CD4-positive, alpha-beta T cell treated with Interferon alpha-2 for 1 hour (primary cell): ENCODE measurements around the gene ZNF441.
"Not testable (repeated sequence)": the region's sequence is repeated elsewhere in the genome, so short reads cannot be mapped to it uniquely, and the experiment has no call there.

ENCODE experiments used
- DNase-seq, 2 donors: peaks; one replicate each; pipeline ENCODE4 v3.0.0-alpha.2; 2020 to 2022

Gene ZNF441

DNA sequence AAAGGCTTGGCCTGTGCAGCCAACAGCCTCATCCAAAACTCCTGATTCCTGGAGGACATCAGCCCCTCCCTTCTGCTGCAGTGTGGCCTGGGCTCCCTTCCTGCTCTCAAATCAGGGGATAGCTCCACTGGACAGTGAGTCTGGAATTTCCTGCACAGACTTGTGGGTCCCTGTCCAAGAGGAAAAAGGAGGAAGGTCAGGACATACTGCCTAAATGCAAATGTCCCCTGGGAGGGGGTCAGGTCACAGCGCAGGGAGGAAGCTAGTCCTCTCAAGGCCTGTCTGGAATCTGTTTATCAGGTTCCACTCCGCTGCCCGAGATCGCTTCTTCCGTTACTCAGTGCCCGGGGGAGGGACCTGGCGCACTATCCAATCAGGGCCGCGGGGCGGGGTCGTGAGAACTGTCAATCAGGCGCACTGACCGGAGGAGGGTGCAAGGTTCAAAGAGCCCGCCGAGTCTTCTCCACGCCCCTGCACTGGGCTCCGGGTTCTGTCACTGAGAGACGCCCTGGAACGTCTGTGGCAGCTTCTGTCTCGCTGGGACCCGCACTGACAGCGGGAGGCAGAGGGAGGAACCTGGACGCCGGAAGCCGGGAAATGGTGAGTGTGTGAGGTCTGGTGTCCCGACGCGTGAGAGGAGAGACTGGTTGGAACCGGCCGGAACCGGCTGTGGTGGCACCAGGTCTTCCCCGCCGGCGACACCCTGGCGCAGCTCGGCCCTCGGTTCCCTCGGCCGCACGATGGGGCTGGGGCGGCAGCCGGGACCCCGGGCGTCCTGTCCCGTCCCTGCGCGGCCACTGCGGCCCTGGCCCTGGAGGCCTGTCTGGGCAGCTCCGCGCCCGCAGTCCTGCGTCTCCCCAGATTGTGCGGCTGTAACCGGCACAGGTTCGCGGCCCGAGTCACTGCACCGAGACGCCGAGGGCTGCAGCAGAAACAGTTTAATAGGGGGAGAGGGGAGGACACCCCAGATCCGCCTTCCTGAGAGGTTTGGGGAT, at the start of gene ZNF441:
Gene ZNF441 (plus strand): TSS at position 404 of the 995 bp plus-strand sequence. CDS start 194 bp downstream, at position 598.
- DNase-seq = peak; percentile 91 to 93

DNA sequence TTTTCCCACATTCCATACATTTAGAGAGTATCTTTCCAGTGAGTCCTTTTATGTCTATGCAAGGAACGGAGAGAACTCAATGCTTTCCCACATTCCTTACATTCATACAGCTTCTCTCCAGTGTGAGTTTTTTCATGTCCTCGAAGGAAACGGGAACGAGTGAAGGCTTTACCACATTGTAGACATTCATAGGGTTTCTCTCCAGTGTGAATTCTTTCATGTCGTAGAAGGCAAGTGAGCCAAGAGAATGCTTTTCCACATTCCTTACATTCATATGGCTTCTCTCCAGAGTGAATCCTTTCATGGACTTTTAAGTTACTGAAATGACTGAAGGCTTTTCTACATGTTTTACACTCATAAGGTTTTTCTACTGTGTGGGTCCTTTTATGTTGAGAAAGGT, 45.1 kb upstream of the ZNF441 start:
- DNase-seq = no peak

GRCh38 chr19:11722414-11722813, 44.4 kb upstream of the ZNF441 start:
- DNase-seq = no peak

DNA sequence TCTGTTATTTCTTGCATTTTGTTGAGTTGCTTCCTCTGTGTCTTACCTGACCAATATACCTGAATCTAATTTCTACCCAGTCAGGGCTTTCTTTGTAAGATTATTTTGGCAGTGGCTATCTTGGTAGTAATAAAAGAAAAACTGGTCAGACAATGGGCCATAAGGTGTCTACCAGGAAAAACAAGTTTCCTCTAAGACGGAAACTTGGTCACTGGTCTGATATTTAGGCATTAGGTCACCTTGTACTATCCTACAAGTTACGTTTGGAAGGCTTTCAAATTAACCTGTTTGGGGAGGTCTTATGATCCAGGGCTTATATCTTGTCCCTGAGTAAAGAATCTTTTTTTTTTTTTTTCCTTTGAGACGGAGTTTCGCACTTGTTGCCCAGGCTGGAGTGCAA, 37.2 kb upstream of the ZNF441 start:
- no peak for DNase-seq

GRCh38 chr19:11735375-11735774, 31.4 kb upstream of the ZNF441 start:
- DNase-seq = no peak

- DNase-seq = peak in 1 of 2 donors; percentile 3
Measured at GRCh38 chr19:11736696-11737095, 30.1 kb upstream of the ZNF441 start.

DNA sequence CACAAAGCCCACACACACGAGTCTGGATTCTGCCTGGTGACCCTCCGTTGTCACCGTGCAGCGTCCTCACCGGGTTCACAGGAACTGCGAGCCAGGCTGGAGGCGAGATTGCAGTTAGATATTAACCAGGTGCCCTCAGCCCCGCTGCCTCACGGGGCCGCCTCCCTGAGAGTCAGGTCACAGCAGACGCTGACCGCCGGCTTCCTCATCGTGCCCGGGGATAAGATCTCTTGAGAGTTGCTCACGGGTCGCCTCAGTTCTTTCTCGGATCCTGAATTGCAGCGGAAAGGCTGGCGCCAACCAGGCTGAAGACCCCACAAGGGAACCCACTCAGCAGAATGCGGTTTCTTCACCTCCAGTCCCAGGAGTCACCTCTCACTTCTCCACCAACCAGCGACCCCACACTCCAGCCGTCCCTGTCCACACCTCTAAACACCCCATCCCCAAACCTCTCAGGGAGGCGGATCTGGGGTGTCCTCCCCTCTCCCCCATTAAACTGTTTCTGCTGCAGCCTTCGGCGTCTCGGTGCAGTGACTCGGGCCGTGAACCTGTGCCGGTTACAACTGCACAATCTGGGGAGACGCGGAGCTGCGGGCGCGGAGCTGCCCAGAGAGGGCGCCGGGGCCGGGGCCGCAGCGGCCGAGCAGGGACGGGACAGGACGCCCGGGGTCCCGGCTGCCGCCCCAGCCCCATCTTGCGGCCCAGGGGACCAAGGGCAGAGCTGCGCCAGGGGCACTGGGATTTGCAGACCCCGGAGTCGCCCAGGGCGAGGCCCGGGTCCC, 28.6 kb upstream of the ZNF441 start:
- peak; percentile 27 to 34 for DNase-seq

GRCh38 chr19:11738746-11739620, 27.8 kb upstream of the ZNF441 start, which contains the start of gene ZNF823:
TSS of gene ZNF823 (minus strand) at chr19:11738946. CDS start at chr19:11738819, 127 bp downstream.
- DNase-seq = peak; percentile 91 to 98

- DNase-seq = no peak
Measured at GRCh38 chr19:11745869-11746268, 20.9 kb upstream of the ZNF441 start.

- no peak for DNase-seq
Measured at GRCh38 chr19:11747277-11747676, 19.5 kb upstream of the ZNF441 start.

- DNase-seq = no peak
Measured at GRCh38 chr19:11749751-11750150, 17.0 kb upstream of the ZNF441 start.

DNA sequence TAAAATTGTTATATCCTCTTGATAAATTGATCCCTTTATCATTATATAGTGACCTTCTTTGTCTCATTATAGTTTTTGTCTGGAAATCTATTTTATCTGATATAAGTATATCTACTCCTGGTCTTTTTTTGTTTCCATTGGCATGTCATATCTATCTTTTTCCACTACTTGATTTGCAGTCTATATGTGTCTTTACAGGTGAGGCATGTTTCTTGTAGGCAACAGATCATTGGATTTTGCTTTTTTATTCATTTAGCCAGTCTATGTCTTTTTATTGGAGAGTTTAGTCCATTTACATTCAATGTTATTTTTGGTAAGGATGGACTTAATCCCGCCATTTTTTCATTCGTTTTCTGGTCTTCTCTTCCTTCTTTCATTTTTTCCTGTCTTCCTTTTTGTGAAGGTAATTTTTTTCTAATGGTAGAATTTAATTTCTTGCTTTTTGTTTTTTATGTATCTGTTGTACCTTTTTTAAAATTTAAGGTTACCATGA, 14.5 kb upstream of the ZNF441 start:
- no peak for DNase-seq

DNA sequence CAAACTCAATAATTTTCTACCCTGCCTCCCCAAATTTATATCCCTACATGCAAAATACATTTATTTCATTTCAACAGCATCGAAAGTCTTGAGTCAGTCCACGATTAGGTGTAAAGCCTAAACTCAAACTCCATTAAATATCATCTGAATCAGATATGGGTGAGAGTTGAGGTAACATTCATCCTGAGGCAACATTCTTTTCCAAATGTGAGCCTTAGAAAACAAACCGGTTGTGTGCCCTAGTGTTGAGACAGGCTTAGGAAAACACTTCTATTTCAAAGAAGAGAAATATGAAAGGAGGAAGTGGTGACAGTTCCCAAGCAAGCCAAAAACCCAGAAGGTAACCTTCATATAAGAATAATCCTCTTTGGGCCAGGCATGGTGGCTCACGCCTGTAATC, 12.1 kb upstream of the ZNF441 start:
- no peak for DNase-seq

GRCh38 chr19:11756965-11757364, 9.8 kb upstream of the ZNF441 start:
- DNase-seq = no peak

- no peak for DNase-seq
Measured at GRCh38 chr19:11759805-11760204, 7.0 kb upstream of the ZNF441 start.

DNA sequence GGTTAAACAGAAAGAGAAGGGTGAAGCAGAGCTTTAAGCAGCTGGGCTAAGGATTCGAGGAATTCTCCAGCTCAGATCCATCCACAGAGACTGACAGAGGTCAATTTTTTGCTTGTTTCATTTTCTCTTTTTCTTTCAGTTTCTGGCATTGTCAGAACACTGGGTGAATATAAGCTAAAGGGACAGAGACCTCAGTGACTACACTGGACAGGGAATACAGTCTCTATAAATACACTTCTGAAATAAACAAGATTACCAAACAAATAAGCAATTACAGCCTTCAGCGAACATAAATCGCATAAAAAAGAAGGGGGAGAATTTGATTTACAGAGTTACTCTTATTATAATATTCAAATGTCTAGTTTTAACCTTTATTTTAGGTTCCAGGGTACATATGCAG, 3.7 kb upstream of the ZNF441 start:
- no peak for DNase-seq

- no peak for DNase-seq
Measured at GRCh38 chr19:11763611-11764010, 3.2 kb upstream of the ZNF441 start.

DNA sequence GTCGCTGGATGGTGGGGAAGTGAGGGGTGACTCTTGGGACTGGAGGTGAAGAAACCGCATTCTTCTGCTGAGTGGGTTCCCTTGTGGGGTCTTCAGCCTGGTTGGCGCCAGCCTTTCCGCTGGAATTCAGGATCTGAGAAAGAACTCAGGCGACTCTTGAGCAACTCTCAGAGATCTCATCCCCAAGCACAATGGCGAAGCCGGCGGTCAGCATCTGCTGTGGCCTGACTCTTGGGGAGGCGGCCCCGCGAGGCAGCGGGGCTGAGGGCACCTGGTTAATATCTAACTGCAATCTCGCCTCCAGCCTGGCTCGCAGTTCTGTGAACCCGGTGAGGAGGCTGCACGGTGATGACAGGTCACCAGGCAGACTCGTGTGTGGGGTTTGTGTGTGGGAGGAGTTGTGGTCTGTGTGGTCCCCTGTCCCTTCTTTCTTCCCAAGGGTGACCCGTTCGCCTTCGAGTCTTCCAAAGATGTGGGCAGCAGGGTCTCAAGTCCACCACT, 883 bp downstream of the ZNF441 start:
- DNase-seq = peak; percentile 9 to 24

GRCh38 chr19:11769995-11770394, 3.2 kb downstream of the ZNF441 start:
- no peak for DNase-seq

GRCh38 chr19:11771520-11771919, 4.7 kb downstream of the ZNF441 start:
- not testable (repeated sequence) for DNase-seq

DNA sequence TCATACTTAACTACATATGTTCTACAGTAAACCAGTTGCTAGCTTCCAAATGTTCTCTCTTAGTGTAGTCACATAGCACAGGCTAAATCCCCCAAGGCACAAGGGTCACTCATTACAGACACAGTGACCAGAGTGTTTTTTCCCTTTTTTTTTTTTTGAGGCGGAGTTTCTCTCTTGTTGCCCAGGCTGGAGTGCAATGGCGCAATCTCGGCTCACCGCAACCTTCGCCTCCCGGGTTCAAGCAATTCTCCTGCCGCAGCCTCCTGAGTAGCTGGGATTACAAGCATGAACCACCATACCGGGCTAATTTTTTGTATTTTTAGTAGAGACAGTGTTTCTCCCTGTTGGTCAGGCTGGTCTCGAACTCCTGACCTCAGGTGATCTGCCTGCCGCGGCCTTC, 9.9 kb downstream of the ZNF441 start:
- not testable (repeated sequence) for DNase-seq

- no peak for DNase-seq
Measured at GRCh38 chr19:11780431-11781020, 13.7 kb downstream of the ZNF441 start.
